ENCODE results near the gene HIVEP3. TPM values are rescaled to one million over a fixed set of nuclear protein-coding genes. Genes with fewer than 3 reads are reported as not detected.

HIVEP3 gene
- polyA plus RNA-seq, 1 of the 3 experiments (the other 2 are of a cell fraction): 6.4 TPM

DNA sequence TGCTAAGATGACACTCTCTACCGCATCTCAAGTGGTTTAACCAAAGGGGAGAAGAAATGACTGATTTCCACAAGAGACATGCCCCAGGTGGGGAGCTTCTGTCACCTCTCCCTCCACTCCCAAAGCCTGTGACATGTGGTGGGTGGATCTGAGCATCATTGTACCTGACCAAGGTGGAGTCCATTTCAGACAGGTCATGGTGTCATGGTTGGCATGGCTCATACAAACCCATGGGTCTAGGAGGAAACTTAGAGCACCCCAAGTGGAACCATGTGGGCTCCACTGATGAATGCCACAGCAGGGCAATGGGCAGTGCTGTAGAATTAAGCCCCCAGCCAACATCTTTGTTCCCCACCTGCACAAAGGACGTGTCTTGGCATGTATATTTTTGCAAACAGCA lies 302.7 kb downstream of the HIVEP3 start:
- H3K36me3 ChIP-seq (replicated peaks in 1 of 2; ENCODE audit: control insufficient read depth in 1 of 2, insufficient read depth in 2 of 2, low read length in 1 of 2): no peaks in the 10 kb centered on the region
- H3K9me3 ChIP-seq: no peaks in the 10 kb centered on the region
- no peak overlapping the region for H3K9ac ChIP-seq
- no peaks in the 10 kb centered on the region for H3K79me2 ChIP-seq (ENCODE audit: insufficient read depth)
- no peak for DNase-seq
- TF ChIP-seq JUND (IDR thresholded peaks at IDR 0.05) (no peak), POLR2AphosphoS5 (IDR thresholded peaks at IDR 0.05; ENCODE audit: low read depth, low read length) (no peak), RFX5 (IDR thresholded peaks at IDR 0.05; ENCODE audit: low read length) (no peak), RXRA (IDR thresholded peaks at IDR 0.05; ENCODE audit: borderline replicate concordance, low read depth) (no peak), RCOR1 (IDR thresholded peaks at IDR 0.05; ENCODE audit: low read length) (no peak), EP300 (IDR thresholded peaks at IDR 0.05; ENCODE audit: borderline replicate concordance in 1 of 2, low read depth in 1 of 2, low read length in 1 of 2) (no peak), PBX3 (IDR thresholded peaks at IDR 0.05) (no peak), EZH2phosphoT487 (IDR thresholded peaks at IDR 0.05; ENCODE audit: borderline replicate concordance, low read depth) (no peak), NFIC (IDR thresholded peaks at IDR 0.05; ENCODE audit: borderline replicate concordance) (no peak), TAF1 (IDR thresholded peaks at IDR 0.05; ENCODE audit: borderline replicate concordance, low read depth, low read length) (no peak), MXI1 (IDR thresholded peaks at IDR 0.05; ENCODE audit: low read depth, low read length) (no peak), NRF1 (IDR thresholded peaks at IDR 0.05; ENCODE audit: low read depth, low read length) (no peak), CTCF (IDR thresholded peaks at IDR 0.05) (no peak), SMC3 (IDR thresholded peaks at IDR 0.05; ENCODE audit: low read depth, low read length) (no peak), FOXJ3 (CRISPR knock-in tag; IDR thresholded peaks at IDR 0.05) (no peak)
- TF ChIP-seq, protein P1, sequence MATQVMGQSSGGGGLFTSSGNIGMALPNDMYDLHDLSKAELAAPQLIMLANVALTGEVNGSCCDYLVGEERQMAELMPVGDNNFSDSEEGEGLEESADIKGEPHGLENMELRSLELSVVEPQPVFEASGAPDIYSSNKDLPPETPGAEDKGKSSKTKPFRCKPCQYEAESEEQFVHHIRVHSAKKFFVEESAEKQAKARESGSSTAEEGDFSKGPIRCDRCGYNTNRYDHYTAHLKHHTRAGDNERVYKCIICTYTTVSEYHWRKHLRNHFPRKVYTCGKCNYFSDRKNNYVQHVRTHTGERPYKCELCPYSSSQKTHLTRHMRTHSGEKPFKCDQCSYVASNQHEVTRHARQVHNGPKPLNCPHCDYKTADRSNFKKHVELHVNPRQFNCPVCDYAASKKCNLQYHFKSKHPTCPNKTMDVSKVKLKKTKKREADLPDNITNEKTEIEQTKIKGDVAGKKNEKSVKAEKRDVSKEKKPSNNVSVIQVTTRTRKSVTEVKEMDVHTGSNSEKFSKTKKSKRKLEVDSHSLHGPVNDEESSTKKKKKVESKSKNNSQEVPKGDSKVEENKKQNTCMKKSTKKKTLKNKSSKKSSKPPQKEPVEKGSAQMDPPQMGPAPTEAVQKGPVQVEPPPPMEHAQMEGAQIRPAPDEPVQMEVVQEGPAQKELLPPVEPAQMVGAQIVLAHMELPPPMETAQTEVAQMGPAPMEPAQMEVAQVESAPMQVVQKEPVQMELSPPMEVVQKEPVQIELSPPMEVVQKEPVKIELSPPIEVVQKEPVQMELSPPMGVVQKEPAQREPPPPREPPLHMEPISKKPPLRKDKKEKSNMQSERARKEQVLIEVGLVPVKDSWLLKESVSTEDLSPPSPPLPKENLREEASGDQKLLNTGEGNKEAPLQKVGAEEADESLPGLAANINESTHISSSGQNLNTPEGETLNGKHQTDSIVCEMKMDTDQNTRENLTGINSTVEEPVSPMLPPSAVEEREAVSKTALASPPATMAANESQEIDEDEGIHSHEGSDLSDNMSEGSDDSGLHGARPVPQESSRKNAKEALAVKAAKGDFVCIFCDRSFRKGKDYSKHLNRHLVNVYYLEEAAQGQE (IDR thresholded peaks at IDR 0.05; ENCODE audit: low read depth, low read length): no peak
- TF ChIP-seq, protein P2, sequence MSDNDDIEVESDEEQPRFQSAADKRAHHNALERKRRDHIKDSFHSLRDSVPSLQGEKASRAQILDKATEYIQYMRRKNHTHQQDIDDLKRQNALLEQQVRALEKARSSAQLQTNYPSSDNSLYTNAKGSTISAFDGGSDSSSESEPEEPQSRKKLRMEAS (IDR thresholded peaks at IDR 0.05; ENCODE audit: low read depth): no peak
- H2AFZ ChIP-seq (ENCODE audit: low read depth): no peak overlapping the region
- no peaks in the 10 kb centered on the region for H3K9me2 ChIP-seq
- 97% methylated on average over 2 of the region's 2 CpGs for WGBS (ENCODE audit: low lambda C conversion rate)
- no peaks in the 10 kb centered on the region for H3F3A ChIP-seq (replicated peaks; ENCODE audit: insufficient read depth)
- POLR2A ChIA-PET: no interaction called here
- H3K27ac ChIP-seq (ENCODE audit: low read depth in 2 of 2, low read length in 1 of 2): no peak overlapping the region
- CTCF ChIA-PET: interaction anchor here (4.3 kb wide), 1 partner anchor 42 kb away, joined by 18 read pairs; no protein-coding TSS in a partner anchor
- H3K4me3 ChIP-seq (ENCODE audit: low read depth in 2 of 2, low read length in 1 of 2): no peak overlapping the region
- no peaks in the 10 kb centered on the region for H4K20me1 ChIP-seq (ENCODE audit: insufficient read depth)
- H3K4me2 ChIP-seq: no peak overlapping the region
- H3K27me3 ChIP-seq (ENCODE audit: insufficient read depth): no peaks in the 10 kb centered on the region
- peaks cover 0 to 40% of the 10 kb centered on the region in 2 experiments; a peak in 2 of 4 replicates for H3K4me1 ChIP-seq (ENCODE audit: control insufficient read depth in 1 of 2, insufficient read depth in 2 of 2, low read depth in 1 of 2, low read length in 1 of 2)
